IMR-90 (cell line): Measurements from ENCODE around the gene FCSK. TPM values are rescaled to one million over a fixed set of nuclear protein-coding genes. Genes with fewer than 3 reads are reported as not detected.

Source experiments
- ATAC-seq: fragments of 200-7000 bp; cut with Tn5 transposase; 2 replicates; pipeline ENCODE4 v1.9.1; 2020; ENCODE audit warnings: low read depth, mild to moderate bottlenecking, moderate library complexity
- BruUV-seq: library from RNA; stranded (reverse); fragments of 400-500 nt; replicated peaks from 2 replicates; lab custom pipeline; 2021; lab: Mats Ljungman, UMichigan
- CTCF ChIA-PET: fragments of 300-600 bp; formaldehyde crosslinking; extraction: SDS; loops from one replicate; lab custom pipeline; 2021; ENCODE audit warnings: antibody characterized with exemption; lab: Yijun Ruan, JAX
- POLR2A ChIA-PET: fragments of 300-600 bp; sonication (Branson Sonifier 250); formaldehyde crosslinking; loops from one replicate; lab custom pipeline; 2022; ENCODE audit warnings: antibody characterized with exemption; ENCODE audit not compliant: unreplicated experiment; lab: Charles Lee
- DNase-seq: peaks from one replicate; pipeline ENCODE4 v3.0.0; 2013
- H2AFZ ChIP-seq: replicated peaks from 2 replicates; pipeline ENCODE3; 2013; ENCODE audit warnings: low read length, mild to moderate bottlenecking; ENCODE audit not compliant: poor library complexity
- H2AK5ac ChIP-seq: 2 replicates; pipeline ENCODE4 v1.6.1; 2013; ENCODE audit warnings: low read depth, low read length, inconsistent platforms
- H2AK9ac ChIP-seq: replicated peaks from 2 replicates; pipeline ENCODE3; 2013; ENCODE audit warnings: mild to moderate bottlenecking, low read depth, low read length, moderate library complexity; ENCODE audit not compliant: poor library complexity
- H2BK120ac ChIP-seq: 2 replicates; pipeline ENCODE4 v1.6.1; 2013; ENCODE audit warnings: low read depth, low read length, inconsistent platforms
- H2BK15ac ChIP-seq: 3 replicates; pipeline ENCODE4 v1.6.1; 2013; ENCODE audit warnings: low read depth, low read length, inconsistent platforms
- H2BK20ac ChIP-seq: 2 replicates; pipeline ENCODE4 v1.6.1; 2013; ENCODE audit warnings: low read depth, mild to moderate bottlenecking, inconsistent platforms, low read length, moderate library complexity
- H2BK5ac ChIP-seq: 2 replicates; pipeline ENCODE4 v1.6.1; 2013; ENCODE audit warnings: mild to moderate bottlenecking, low read depth, low read length, inconsistent platforms; ENCODE audit not compliant: poor library complexity, severe bottlenecking
- H3K14ac ChIP-seq: replicated peaks from 2 replicates; pipeline ENCODE4 v1.6.1; 2013; ENCODE audit warnings: low read depth, low read length, inconsistent platforms
- H3K18ac ChIP-seq: 2 replicates; pipeline ENCODE4 v1.6.1; 2013; ENCODE audit warnings: low read depth, low read length, control low read depth
- H3K23ac ChIP-seq: 2 replicates; pipeline ENCODE4 v1.6.1; 2013; ENCODE audit warnings: low read depth, low read length, inconsistent platforms
- H3K27ac ChIP-seq: 2 replicates; pipeline ENCODE4 v1.5.1; 2013; ENCODE audit warnings: mild to moderate bottlenecking, control low read depth, low read length; ENCODE audit not compliant: insufficient read depth
- H3K27me3 ChIP-seq: 2 replicates; pipeline ENCODE4 v1.6.1; 2013; ENCODE audit warnings: low read length; ENCODE audit not compliant: control insufficient read depth, insufficient read depth
- H3K36me3 ChIP-seq: 2 replicates; pipeline ENCODE4 v1.6.1; 2013; ENCODE audit warnings: low read length, mixed read lengths; ENCODE audit not compliant: control insufficient read depth, insufficient read depth
- H3K4ac ChIP-seq: 2 replicates; pipeline ENCODE4 v1.6.1; 2013; ENCODE audit warnings: low read depth, low read length, inconsistent platforms
- H3K4me1 ChIP-seq: 2 replicates; pipeline ENCODE4 v1.6.1; 2013; ENCODE audit warnings: low read length, mixed read lengths; ENCODE audit not compliant: control insufficient read depth, insufficient read depth
- H3K4me2 ChIP-seq: 2 replicates; pipeline ENCODE4 v1.6.1; 2013; ENCODE audit warnings: low read depth, mild to moderate bottlenecking, control low read depth, low read length, moderate library complexity
- H3K4me3 ChIP-seq: 2 replicates; pipeline ENCODE4 v1.5.1; 2013; ENCODE audit warnings: low read depth, mild to moderate bottlenecking, control low read depth, low read length, moderate library complexity; ENCODE audit not compliant: insufficient read depth
- H3K56ac ChIP-seq: 2 replicates; pipeline ENCODE4 v1.6.1; 2013; ENCODE audit warnings: low read length, inconsistent platforms; ENCODE audit not compliant: insufficient read depth; ENCODE audit errors: extremely low read depth
- H3K79me1 ChIP-seq, 2 experiments: 2 replicates each; pipeline ENCODE4 v1.6.1; 2013; ENCODE audit warnings: low read length in 2 of 2, inconsistent platforms in 1 of 2, low read depth in 1 of 2
- H3K9ac ChIP-seq: 2 replicates; pipeline ENCODE4 v1.6.1; 2013; ENCODE audit warnings: low read depth, low read length, control low read depth
- H3K9me1 ChIP-seq: 2 replicates; pipeline ENCODE4 v1.6.1; 2013; ENCODE audit warnings: low read length, inconsistent platforms; ENCODE audit not compliant: insufficient read depth
- H3K9me3 ChIP-seq: 2 replicates; pipeline ENCODE4 v1.6.1; 2013; ENCODE audit warnings: low read length; ENCODE audit not compliant: control insufficient read depth, insufficient read depth
- H4K20me1 ChIP-seq: 2 replicates; pipeline ENCODE4 v1.6.1; 2013; ENCODE audit warnings: low read length, inconsistent platforms; ENCODE audit not compliant: insufficient read depth
- H4K5ac ChIP-seq: 2 replicates; pipeline ENCODE4 v1.6.1; 2013; ENCODE audit warnings: mild to moderate bottlenecking, low read depth, low read length, control low read depth
- H4K8ac ChIP-seq, 2 experiments: 2 replicates each; pipeline ENCODE4 v1.6.1; 2013; ENCODE audit warnings: low read depth in 2 of 2, low read length in 2 of 2, control low read depth in 1 of 2, inconsistent platforms in 1 of 2
- H4K91ac ChIP-seq: 2 replicates; pipeline ENCODE4 v1.6.1; 2013; ENCODE audit warnings: low read depth, low read length, inconsistent platforms; ENCODE audit not compliant: insufficient read depth
- FOS ChIP-seq: fragments of 150-350 bp; IDR thresholded peaks from 2 replicates; pipeline ENCODE4 v1.6.1; 2016; ENCODE audit warnings: low read depth, low read length
- RAD21 ChIP-seq: IDR thresholded peaks from 2 replicates; pipeline ENCODE4 v1.6.1; 2012; ENCODE audit warnings: low read length, improper control_type of control experiment
- RFX5 ChIP-seq: IDR thresholded peaks from 2 replicates; pipeline ENCODE4 v1.8.0; 2012; ENCODE audit warnings: low read depth, mild to moderate bottlenecking, low read length, moderate library complexity
- SMC3 ChIP-seq: fragments of 150-350 bp; IDR thresholded peaks from 2 replicates; pipeline ENCODE4 v1.6.1; 2016; ENCODE audit warnings: low read depth, mild to moderate bottlenecking, antibody characterized with exemption, low read length, moderate library complexity
- WGBS, 2 experiments: methylation state at CpG; one replicate each; pipeline versions ENCODE4 v1.1.5 to v1.1.7; 2013; ENCODE audit warnings: missing lambda C conversion rate in 2 of 2; ENCODE audit not compliant: insufficient read length in 1 of 2; ENCODE audit errors: extremely low coverage in 2 of 2; 5-methylcytosine and 5-hydroxymethylcytosine counted together
- dilution Hi-C: fragments of 300-500 bp; cut with HindIII; formaldehyde crosslinking; loops from one replicate; pipeline ENCODE4 v1.14.3; 2018; ENCODE audit warnings: low sequenced_read_pairs; ENCODE audit not compliant: unreplicated experiment
- in situ Hi-C: fragments of 300-500 bp; cut with MboI; formaldehyde crosslinking; loops from 3 replicates; pipeline ENCODE4 v1.14.3; 2019; ENCODE audit warnings: low sequenced_read_pairs, inconsistent platforms, mixed read lengths
- intact Hi-C: fragments of 100-400 bp; cut with micrococcal nuclease; formaldehyde crosslinking; loops from 2 replicates; pipeline ENCODE4 v1.10.0; 2022
- polyA plus RNA-seq, 3 experiments: library from polyadenylated mRNA; depleted of rRNA; stranded (reverse); fragments of >200 nt; gene quantifications; 2 replicates each; pipeline ENCODE4 v1.2.3, GENCODE V29; 2012; ENCODE audit warnings: low replicate concordance in 1 of 3
- total RNA-seq: library from RNA; depleted of rRNA; stranded (reverse); fragments of >200 nt; gene quantifications from 2 replicates; pipeline ENCODE4 v1.2.3, GENCODE V29; 2012
- TF ChIP-seq, protein P1 (sequence below): fragments of 150-350 bp; IDR thresholded peaks from 2 replicates; pipeline ENCODE4 v1.6.1; 2017; ENCODE audit warnings: mild to moderate bottlenecking, antibody characterized with exemption, low read length, low read depth

The FCSK gene
- total and polyA plus RNA-seq, 2 of the 4 experiments (the other 2 are of a cell fraction), result 6.1 to 7.2 TPM

DNA sequence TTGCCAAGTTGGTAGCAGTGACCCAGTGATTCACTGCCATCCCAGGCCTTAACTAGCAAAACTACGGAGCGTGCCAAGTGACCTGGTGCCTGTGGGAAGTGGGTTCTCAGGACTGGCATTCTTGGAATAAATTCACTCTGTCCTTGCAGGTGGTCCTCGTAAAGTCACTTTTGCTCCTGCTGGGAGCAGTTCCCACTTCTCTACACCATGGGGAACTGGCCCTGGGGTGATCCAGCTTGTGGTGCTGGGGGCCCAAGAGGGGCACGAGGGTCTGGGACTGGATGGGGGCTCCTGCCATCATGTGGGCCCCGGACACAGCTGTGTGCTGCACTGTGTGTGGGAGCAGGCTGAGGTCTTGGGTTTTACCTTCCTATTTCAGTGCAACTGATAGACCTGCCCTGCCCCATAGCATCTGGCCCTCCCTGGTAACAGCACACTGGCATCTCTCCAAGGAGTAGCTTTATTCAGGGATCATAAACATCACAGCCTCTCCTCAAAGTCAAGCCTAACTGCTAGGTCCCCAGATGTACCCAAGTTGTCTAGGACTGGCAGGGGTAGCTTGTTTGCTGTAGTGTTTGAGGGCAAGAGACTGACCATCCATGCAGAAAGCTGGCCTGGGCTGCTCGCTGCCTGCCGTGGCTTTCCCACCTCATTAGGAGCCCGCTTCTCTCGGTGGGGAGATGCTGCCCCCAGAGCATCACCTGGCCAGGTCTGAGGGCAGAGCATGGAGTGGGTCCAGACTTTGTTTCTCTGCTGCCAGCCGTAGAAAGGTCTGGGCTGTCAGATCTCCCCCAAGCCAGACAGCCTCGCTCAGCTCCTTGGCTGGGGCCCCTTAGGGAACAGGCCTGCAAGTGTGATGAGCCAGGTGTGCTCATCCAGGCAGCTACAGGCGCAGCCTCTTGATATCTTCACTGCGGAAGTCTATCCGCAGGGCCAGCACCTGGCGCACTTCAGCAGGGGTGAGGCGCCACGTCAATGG lies 26.0 kb downstream of the FCSK start:
- ChIA-PET CTCF (interaction anchor here (0.6 kb wide), 1 partner anchor 8 kb away, joined by 3 read pairs; no protein-coding TSS in a partner anchor), POLR2A (no interaction called here)
- H2BK120ac ChIP-seq, result no peak overlapping the region
- in situ Hi-C loops (no loop called here), intact Hi-C loops (loop anchor here (5.0 kb wide), 1 partner anchor 98 kb away; no protein-coding TSS in a partner anchor), dilution Hi-C loops (no loop called here)
- WGBS, 2 experiments, result 92% methylated on average over 11 of the region's 17 CpGs; no CpG with 5 or more reads in 1 of the 2 experiments
- H3K27ac ChIP-seq, result no peak overlapping the region
- H3K23ac ChIP-seq, result no peak overlapping the region
- H4K91ac ChIP-seq, result no peak overlapping the region
- no peak overlapping the region for H2AFZ ChIP-seq
- H2BK5ac ChIP-seq, result no peak overlapping the region
- no peak overlapping the region for H3K18ac ChIP-seq
- H3K27me3 ChIP-seq, result no peaks in the 10 kb centered on the region
- TF ChIP-seq RAD21 (no peak), SMC3 (no peak), FOS (no peak), RFX5 (no peak)
- TF ChIP-seq, protein P1, sequence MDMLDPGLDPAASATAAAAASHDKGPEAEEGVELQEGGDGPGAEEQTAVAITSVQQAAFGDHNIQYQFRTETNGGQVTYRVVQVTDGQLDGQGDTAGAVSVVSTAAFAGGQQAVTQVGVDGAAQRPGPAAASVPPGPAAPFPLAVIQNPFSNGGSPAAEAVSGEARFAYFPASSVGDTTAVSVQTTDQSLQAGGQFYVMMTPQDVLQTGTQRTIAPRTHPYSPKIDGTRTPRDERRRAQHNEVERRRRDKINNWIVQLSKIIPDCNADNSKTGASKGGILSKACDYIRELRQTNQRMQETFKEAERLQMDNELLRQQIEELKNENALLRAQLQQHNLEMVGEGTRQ, result no peak
- H2AK5ac ChIP-seq, result no peak overlapping the region
- H2AK9ac ChIP-seq, result no peak overlapping the region
- peaks cover 27% of the 10 kb centered on the region for H3K9me1 ChIP-seq
- H3K4me1 ChIP-seq, result peaks cover 15% of the 10 kb centered on the region
- H3K9me3 ChIP-seq, result no peaks in the 10 kb centered on the region
- no peak overlapping the region for H3K4ac ChIP-seq
- H3K56ac ChIP-seq, result no peak overlapping the region
- H3K4me2 ChIP-seq, result no peak overlapping the region
- no peak overlapping the region for H3K9ac ChIP-seq
- H3K14ac ChIP-seq, result no peak overlapping the region
- peaks cover 54% of the 10 kb centered on the region for H3K36me3 ChIP-seq
- H2BK20ac ChIP-seq, result no peak overlapping the region
- H3K4me3 ChIP-seq, result no peak overlapping the region
- H3K79me1 ChIP-seq, result peaks cover 0 to 7% of the 10 kb centered on the region in 2 experiments; a peak in 1 of 4 replicates
- H2BK15ac ChIP-seq, result no peak overlapping the region
- DNase-seq (no peak), ATAC-seq (no peak)
- H4K20me1 ChIP-seq, result no peaks in the 10 kb centered on the region
- H4K5ac ChIP-seq, result no peak overlapping the region
- H4K8ac ChIP-seq, result no peak overlapping the region
- BruUV-seq, result TSS peak; percentile 90
